CD4-positive, alpha-beta T cell (primary cell): ENCODE measurements around the gene ORAI2. TPM values are rescaled to one million over a fixed set of nuclear protein-coding genes. Genes with fewer than 3 reads are reported as not detected.

Experiments used
- ATAC-seq: fragments of 200-7000 bp; cut with Tn5 transposase; one replicate; pipeline ENCODE4 v1.10.0; 2022; ENCODE audit warnings: mild to moderate bottlenecking; ENCODE audit not compliant: poor library complexity
- CTCF ChIA-PET: fragments of 350-600 bp; sonication (Branson Sonifier 250); formaldehyde crosslinking; loops from one replicate; lab custom pipeline; 2021; ENCODE audit warnings: antibody characterized with exemption, inconsistent platforms; lab: Charles Lee
- POLR2A ChIA-PET: fragments of 350-600 bp; sonication (Branson Sonifier 250); formaldehyde crosslinking; loops from one replicate; lab custom pipeline; 2021; ENCODE audit warnings: antibody characterized with exemption, inconsistent platforms; lab: Charles Lee
- DNase-seq, 14 experiments: peaks; one replicate each; pipeline ENCODE4 v3.0.0-alpha.2; 2013 to 2020; ENCODE audit warnings: mixed read lengths in 2 of 14
- H3K27ac ChIP-seq, 2 donors: one replicate each; pipeline versions ENCODE4 v1.5.1 to v1.7.0; 2013; ENCODE audit warnings: low read length in 2 of 2, low read depth in 1 of 2, mild to moderate bottlenecking in 1 of 2
- H3K27me3 ChIP-seq, 2 experiments: 1 replicate in 1 of 2; 2 replicates in 1 of 2; pipeline versions ENCODE4 v1.6.1 to v1.7.0; 2013; ENCODE audit warnings: low read length in 2 of 2, control low read depth in 1 of 2, mild to moderate bottlenecking in 1 of 2, moderate library complexity in 1 of 2; ENCODE audit not compliant: insufficient read depth in 2 of 2, control insufficient read depth in 1 of 2
- H3K36me3 ChIP-seq: one replicate; pipeline ENCODE4 v1.6.1; 2013; ENCODE audit warnings: low read length, control low read depth; ENCODE audit not compliant: insufficient read depth
- H3K4me1 ChIP-seq: one replicate; pipeline ENCODE4 v1.6.1; 2013; ENCODE audit warnings: low read length, control low read depth; ENCODE audit not compliant: insufficient read depth
- H3K4me3 ChIP-seq: one replicate; pipeline ENCODE4 v1.5.1; 2013; ENCODE audit warnings: mild to moderate bottlenecking, low read length, moderate library complexity
- H3K9me3 ChIP-seq, 2 experiments: 1 replicate in 1 of 2; 2 replicates in 1 of 2; pipeline versions ENCODE4 v1.6.1 to v1.7.0; 2013; ENCODE audit warnings: low read length in 2 of 2, mild to moderate bottlenecking in 2 of 2, control low read depth in 1 of 2, moderate library complexity in 1 of 2; ENCODE audit not compliant: control insufficient read depth in 1 of 2, insufficient read depth in 1 of 2
- H3K27ac Mint-ChIP-seq: one replicate; pipeline ENCODE4 v1.8.0; 2020; ENCODE audit warnings: mixed read lengths
- H3K27me3 Mint-ChIP-seq: one replicate; pipeline ENCODE4 v1.8.0; 2021; ENCODE audit warnings: mixed read lengths
- H3K36me3 Mint-ChIP-seq: one replicate; pipeline ENCODE4 v1.8.0; 2021; ENCODE audit warnings: low read depth, mixed read lengths
- H3K4me1 Mint-ChIP-seq: one replicate; pipeline ENCODE4 v1.8.0; 2021; ENCODE audit warnings: low read depth, mixed read lengths
- H3K4me3 Mint-ChIP-seq: one replicate; pipeline ENCODE4 v1.8.0; 2020; ENCODE audit warnings: mild to moderate bottlenecking, mixed read lengths
- H3K9me3 Mint-ChIP-seq: one replicate; pipeline ENCODE4 v1.8.0; 2020; ENCODE audit warnings: mixed read lengths
- intact Hi-C, 2 experiments: fragments of 100-400 bp; cut with DNase I in 1 of 2; cut with micrococcal nuclease in 1 of 2; formaldehyde crosslinking; loops; one replicate each; pipeline versions ENCODE4 v1.15.1 to v1.9.0; 2023 to 2025; cut with DNase I, micrococcal nuclease
- total RNA-seq, 174 experiments: library from RNA in 2 of 174; stranded (reverse) in 2 of 174; gene quantifications; one replicate each; pipeline ENCODE4 v1.2.3 and lab custom pipeline; 2021 to 2026
- TF ChIP-seq, protein P1 (sequence below): fragments of 200-600 bp; IDR thresholded peaks from one replicate; pipeline ENCODE4 v1.8.0; 2022; ENCODE audit warnings: antibody characterized with exemption, mild to moderate bottlenecking

The ORAI2 gene
- total RNA-seq, 2 experiments from 2014 or later = 12.3 to 16.5 TPM

GRCh38 chr7:102466097-102466496 lies 32.7 kb downstream of the ORAI2 start:
- no peak for ATAC-seq
- peak overlapping the region; percentile 92 for H3K4me3 Mint-ChIP-seq

DNA sequence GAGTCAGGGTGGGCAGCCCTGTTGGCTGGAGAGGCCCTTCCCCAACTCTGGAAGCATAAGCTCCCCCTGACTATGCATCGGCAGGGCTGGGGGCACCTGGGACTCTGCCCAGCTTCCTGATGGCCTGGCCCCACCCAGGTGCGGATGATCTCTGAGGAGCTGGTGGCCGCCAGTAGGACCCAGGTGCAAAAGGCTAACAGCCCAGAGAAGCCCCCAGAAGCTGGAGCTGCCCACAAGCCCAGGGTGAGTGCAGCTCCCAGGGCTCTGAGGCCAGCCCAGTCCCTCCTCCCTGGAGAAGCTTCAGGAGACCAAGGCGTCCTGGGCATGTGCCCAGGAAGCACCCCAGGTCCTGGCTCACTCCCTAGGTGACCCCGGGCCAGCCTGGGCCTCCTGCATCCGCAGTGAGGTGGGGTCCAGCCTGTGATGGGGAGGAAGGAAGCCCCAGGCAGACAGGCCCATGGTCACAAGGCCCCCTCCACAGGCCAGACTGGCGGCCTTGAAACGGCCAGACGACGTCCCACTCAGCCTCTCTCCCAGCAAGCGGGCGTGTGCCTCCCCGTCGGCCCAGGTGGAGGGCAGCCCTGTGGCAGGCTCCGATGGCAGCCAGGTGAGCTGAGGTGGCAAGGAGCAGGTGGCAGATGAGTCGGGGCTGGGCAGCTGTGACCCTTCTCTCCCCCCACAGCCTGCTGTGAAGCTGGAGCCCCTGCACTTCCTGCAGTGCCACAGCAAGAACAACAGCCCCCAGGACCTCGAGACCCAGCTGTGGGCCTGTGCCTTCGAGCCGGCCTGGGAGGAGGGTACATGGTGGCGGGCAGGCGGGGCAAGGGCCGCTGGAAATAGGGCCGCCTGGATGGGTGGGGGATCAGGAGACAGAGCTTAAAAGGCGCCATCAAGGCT lies 34.5 kb downstream of the ORAI2 start:
- intact Hi-C loops = loop anchor here (5.0 to 10.0 kb wide), 3 partner anchors 36 to 1383 kb away; partner anchors contain the start of genes FIS1 (in 1 of the 2), ORAI2 (in 1 of the 2) and TRIM56 (in 1 of the 2)
- ChIA-PET CTCF (no interaction called here), POLR2A (interaction anchor here (0.9 to 2.6 kb wide), 5 partner anchors 35 to 55 kb away, joined by 3 to 16 read pairs (median 4); partner anchors contain the start of gene ORAI2)
- Mint-ChIP-seq H3K4me3 (no peak overlapping the region), H3K4me1 (peaks cover 29% of the 10 kb centered on the region), H3K27me3 (no peaks in the 10 kb centered on the region), H3K9me3 (no peaks in the 10 kb centered on the region), H3K27ac (no peak overlapping the region), H3K36me3 (peaks cover 16% of the 10 kb centered on the region)
- ATAC-seq (no peak), DNase-seq (peak in 1 of 14 experiments; percentile 25)
- TF ChIP-seq, protein P1, sequence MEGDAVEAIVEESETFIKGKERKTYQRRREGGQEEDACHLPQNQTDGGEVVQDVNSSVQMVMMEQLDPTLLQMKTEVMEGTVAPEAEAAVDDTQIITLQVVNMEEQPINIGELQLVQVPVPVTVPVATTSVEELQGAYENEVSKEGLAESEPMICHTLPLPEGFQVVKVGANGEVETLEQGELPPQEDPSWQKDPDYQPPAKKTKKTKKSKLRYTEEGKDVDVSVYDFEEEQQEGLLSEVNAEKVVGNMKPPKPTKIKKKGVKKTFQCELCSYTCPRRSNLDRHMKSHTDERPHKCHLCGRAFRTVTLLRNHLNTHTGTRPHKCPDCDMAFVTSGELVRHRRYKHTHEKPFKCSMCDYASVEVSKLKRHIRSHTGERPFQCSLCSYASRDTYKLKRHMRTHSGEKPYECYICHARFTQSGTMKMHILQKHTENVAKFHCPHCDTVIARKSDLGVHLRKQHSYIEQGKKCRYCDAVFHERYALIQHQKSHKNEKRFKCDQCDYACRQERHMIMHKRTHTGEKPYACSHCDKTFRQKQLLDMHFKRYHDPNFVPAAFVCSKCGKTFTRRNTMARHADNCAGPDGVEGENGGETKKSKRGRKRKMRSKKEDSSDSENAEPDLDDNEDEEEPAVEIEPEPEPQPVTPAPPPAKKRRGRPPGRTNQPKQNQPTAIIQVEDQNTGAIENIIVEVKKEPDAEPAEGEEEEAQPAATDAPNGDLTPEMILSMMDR = no peak
- no peak overlapping the region for H3K4me3 ChIP-seq
- H3K27me3 ChIP-seq = no peaks in the 10 kb centered on the region
- H3K36me3 ChIP-seq = peaks cover 35% of the 10 kb centered on the region
- H3K9me3 ChIP-seq = no peaks in the 10 kb centered on the region
- H3K27ac ChIP-seq = no peak overlapping the region
- peaks cover 40% of the 10 kb centered on the region for H3K4me1 ChIP-seq

More at GRCh38 chr7:102466097-102466496, 32.7 kb downstream of the ORAI2 start:
- H3K27me3 Mint-ChIP-seq = no peaks in the 10 kb centered on the region
- peaks cover 34% of the 10 kb centered on the region for H3K4me1 Mint-ChIP-seq
- Histone ChIP-seq H3K27me3 (no peaks in the 10 kb centered on the region), H3K4me3 (peak overlapping the region; percentile 99), H3K9me3 (no peaks in the 10 kb centered on the region), H3K36me3 (peaks cover 24% of the 10 kb centered on the region), H3K27ac (no peak overlapping the region), H3K4me1 (peaks cover 49% of the 10 kb centered on the region)
- H3K36me3 Mint-ChIP-seq = peaks cover 12% of the 10 kb centered on the region
- no peaks in the 10 kb centered on the region for H3K9me3 Mint-ChIP-seq
- CTCF ChIA-PET = interaction anchor here (1.7 kb wide), 1 partner anchor 61 kb away, joined by 7 read pairs; no protein-coding TSS in a partner anchor
- TF ChIP-seq, protein P1 = no peak
- H3K27ac Mint-ChIP-seq = no peak overlapping the region
- POLR2A ChIA-PET = interaction anchor here (1.0 to 3.8 kb wide), 6 partner anchors 31 to 62 kb away, joined by 3 to 25 read pairs (median 4); partner anchors contain the start of gene ORAI2
- intact Hi-C loops = loop anchor here (5.0 to 10.0 kb wide), 3 partner anchors 34 to 1381 kb away; partner anchors contain the start of genes FIS1 (in 1 of the 2), ORAI2 (in 1 of the 2) and TRIM56 (in 1 of the 2)
- DNase-seq = no peak

DNA sequence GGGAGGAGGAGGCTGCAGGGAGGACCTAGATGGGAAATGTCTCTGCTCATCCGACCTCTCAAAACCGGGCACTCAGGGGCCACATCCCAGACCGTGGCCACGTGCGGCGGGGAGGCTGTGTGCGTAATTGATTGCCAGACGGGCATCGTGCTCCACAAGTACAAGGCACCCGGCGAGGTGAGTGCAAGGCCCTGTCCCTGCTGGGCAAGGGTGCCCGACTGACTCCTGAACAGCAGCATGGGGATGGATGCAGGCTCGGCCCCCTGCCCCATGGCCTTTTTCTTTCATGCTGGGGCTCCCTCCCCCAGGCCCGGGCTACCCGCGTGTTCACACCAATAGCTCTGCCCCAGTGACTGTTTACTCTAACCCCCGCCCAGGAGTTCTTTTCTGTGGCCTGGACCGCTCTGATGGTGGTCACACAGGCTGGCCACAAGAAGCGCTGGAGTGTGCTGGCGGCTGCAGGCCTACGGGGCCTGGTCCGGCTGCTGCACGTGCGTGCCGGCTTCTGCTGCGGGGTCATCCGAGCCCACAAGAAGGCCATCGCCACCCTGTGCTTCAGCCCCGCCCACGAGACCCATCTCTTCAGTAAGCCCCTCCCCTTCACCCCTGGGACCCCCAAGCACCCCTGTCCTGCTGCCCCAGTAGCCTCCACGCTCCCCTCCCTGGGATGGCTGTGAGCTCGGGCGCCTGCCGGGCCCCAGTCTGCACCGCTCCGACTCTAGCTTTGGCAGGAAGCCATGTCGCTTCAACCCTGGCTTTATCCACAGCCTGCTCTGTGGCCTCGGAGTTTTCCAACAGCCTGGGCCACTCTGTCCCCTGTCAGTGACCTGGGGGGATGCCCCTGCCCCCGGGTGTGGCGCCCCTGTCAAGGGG lies 35.3 kb downstream of the ORAI2 start:
- Mint-ChIP-seq H3K4me3 (no peak overlapping the region), H3K27ac (no peak overlapping the region), H3K27me3 (no peaks in the 10 kb centered on the region), H3K9me3 (no peaks in the 10 kb centered on the region), H3K4me1 (peaks cover 26% of the 10 kb centered on the region), H3K36me3 (peaks cover 25% of the 10 kb centered on the region)
- TF ChIP-seq, protein P1 = no peak
- ChIA-PET CTCF (no interaction called here), POLR2A (interaction anchor here (0.9 kb wide), 1 partner anchor 53 kb away, joined by 3 read pairs; no protein-coding TSS in a partner anchor)
- Histone ChIP-seq H3K4me3 (no peak overlapping the region), H3K27me3 (no peaks in the 10 kb centered on the region), H3K4me1 (peaks cover 32% of the 10 kb centered on the region), H3K9me3 (no peaks in the 10 kb centered on the region), H3K27ac (no peak overlapping the region), H3K36me3 (peaks cover 44% of the 10 kb centered on the region)
- ATAC-seq (no peak), DNase-seq (no peak)
- intact Hi-C loops = loop anchor here (5.0 to 10.0 kb wide), 3 partner anchors 36 to 1384 kb away; partner anchors contain the start of genes FIS1 (in 1 of the 2), ORAI2 (in 1 of the 2) and TRIM56 (in 1 of the 2)
